ENCODE measurements around the gene TBC1D5.
A peak's percentile ranks its signal among the peaks of the same experiment; 100 is the strongest.
"Not testable (repeated sequence)": the region's sequence is repeated elsewhere in the genome, so short reads cannot be mapped to it uniquely, and the experiment has no call there.

Gene TBC1D5

GRCh38 chr3:17394541-17395155 lies 347.8 kb downstream of the TBC1D5 start:
- FAIRE-seq = no peak

GRCh38 chr3:17392516-17392915 lies 349.9 kb downstream of the TBC1D5 start:
- FAIRE-seq = not testable (repeated sequence)

- FAIRE-seq = no peak
These were observed 351.6 kb downstream of the TBC1D5 start for GRCh38 chr3:17390785-17391184.

GRCh38 chr3:17387108-17387507 lies 355.3 kb downstream of the TBC1D5 start:
- FAIRE-seq = no peak

- no peak for FAIRE-seq
These were observed 356.0 kb downstream of the TBC1D5 start for GRCh38 chr3:17386432-17386831.

GRCh38 chr3:17384567-17385296 lies 357.7 kb downstream of the TBC1D5 start:
- FAIRE-seq = no peak

GRCh38 chr3:17373304-17373703 lies 369.1 kb downstream of the TBC1D5 start:
- FAIRE-seq = no peak

- peak; percentile 34 for FAIRE-seq
These were observed 369.8 kb downstream of the TBC1D5 start for GRCh38 chr3:17372362-17373210.

GRCh38 chr3:17369973-17370372 lies 372.5 kb downstream of the TBC1D5 start:
- FAIRE-seq = no peak

GRCh38 chr3:17367171-17367570 lies 375.3 kb downstream of the TBC1D5 start:
- FAIRE-seq = no peak

- FAIRE-seq = no peak
These were observed 381.4 kb downstream of the TBC1D5 start for GRCh38 chr3:17360991-17361390.

GRCh38 chr3:17359911-17360310 lies 382.5 kb downstream of the TBC1D5 start:
- no peak for FAIRE-seq

- FAIRE-seq = no peak
These were observed 385.3 kb downstream of the TBC1D5 start for GRCh38 chr3:17357035-17357710.

- no peak for FAIRE-seq
These were observed 385.8 kb downstream of the TBC1D5 start for GRCh38 chr3:17356585-17356984.

- FAIRE-seq = no peak
These were observed 386.8 kb downstream of the TBC1D5 start for GRCh38 chr3:17355591-17355990.

GRCh38 chr3:17354341-17354740 lies 388.1 kb downstream of the TBC1D5 start:
- no peak for FAIRE-seq

GRCh38 chr3:17352620-17353019 lies 389.8 kb downstream of the TBC1D5 start:
- no peak for FAIRE-seq

- FAIRE-seq = not testable (repeated sequence)
These were observed 391.2 kb downstream of the TBC1D5 start for GRCh38 chr3:17351193-17351592.

GRCh38 chr3:17349093-17349492 lies 393.3 kb downstream of the TBC1D5 start:
- no peak for FAIRE-seq

GRCh38 chr3:17342119-17342518 lies 400.3 kb downstream of the TBC1D5 start:
- no peak for FAIRE-seq

- no peak for FAIRE-seq
These were observed 401.7 kb downstream of the TBC1D5 start for GRCh38 chr3:17340693-17341092.

GRCh38 chr3:17340261-17340660 lies 402.2 kb downstream of the TBC1D5 start:
- no peak for FAIRE-seq

GRCh38 chr3:17339132-17339575 lies 403.3 kb downstream of the TBC1D5 start:
- FAIRE-seq = no peak

Measured in A204.1 (cell line).